Loucy (cell line): ENCODE data around the gene TMPRSS5.

Experiments used
- CTCF ChIP-seq: fragments of 200-600 bp; sonication (generic); conservative IDR thresholded peaks from 2 replicates; pipeline ENCODE4 v1.5.1; 2014; ENCODE audit warnings: mild to moderate bottlenecking, antibody characterized with exemption, low read length
- EZH2phosphoT487 ChIP-seq: fragments of 200-600 bp; IDR thresholded peaks from 2 replicates; pipeline ENCODE4 v1.6.1; 2018; ENCODE audit warnings: antibody characterized with exemption, mild to moderate bottlenecking, moderate library complexity, borderline replicate concordance

DNA sequence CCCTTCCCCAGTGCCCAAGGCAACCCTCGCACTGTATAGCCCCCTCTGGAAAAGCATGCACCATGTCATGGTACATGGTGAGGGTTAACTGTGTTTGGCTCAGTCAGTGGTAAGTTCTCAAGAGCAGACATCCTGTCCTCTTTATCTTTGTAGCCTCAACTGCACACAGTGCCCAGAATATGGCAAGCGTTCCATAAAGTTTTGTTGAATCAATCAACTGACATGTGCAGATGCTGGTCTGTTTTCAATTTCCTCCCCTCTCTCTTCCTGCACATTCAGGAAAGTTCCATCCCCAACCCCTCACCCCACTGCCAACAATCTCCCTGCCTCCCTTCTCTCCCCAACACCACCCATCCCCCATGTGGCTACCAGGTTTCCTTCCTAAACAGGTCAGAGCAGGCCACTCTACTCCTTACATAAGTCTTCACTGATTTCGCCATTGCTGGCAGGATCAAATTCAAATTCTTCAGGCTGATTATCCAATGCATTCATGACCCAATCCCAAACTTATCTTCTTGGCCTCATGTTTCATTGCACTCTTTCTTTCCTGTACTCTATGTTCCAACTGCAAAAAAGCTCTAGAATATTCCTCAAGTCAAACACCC lies 15.5 kb upstream of the TMPRSS5 start:
- no peak for TF ChIP-seq CTCF
- TF ChIP-seq EZH2phosphoT487, result no peak
